ENCODE results near the gene IFNA14.
"Not testable (repeated sequence)": the region's sequence is repeated elsewhere in the genome, so short reads cannot be mapped to it uniquely, and the experiment has no call there.

IFNA14 gene

DNA sequence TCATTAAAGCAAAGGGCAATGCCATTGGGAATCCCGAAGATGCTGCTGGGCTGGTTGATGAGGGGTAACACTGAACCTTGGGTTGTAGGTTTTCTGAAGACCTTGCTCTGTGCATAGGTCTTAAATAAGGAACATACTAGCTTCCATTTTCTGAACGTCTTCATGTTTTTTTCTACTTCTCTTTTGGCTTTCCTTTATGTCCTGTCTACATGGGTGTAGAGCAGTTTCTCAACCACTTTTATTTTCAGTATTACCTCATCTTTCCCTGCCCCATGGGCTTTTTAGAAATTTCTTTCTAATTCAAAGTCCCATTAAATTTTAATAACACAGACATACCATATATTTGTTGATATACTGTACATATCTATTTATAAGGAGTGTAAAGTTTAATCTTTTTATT, at the start of gene IFNA14:
IFNA14 (minus strand) TSS at position 95 of the 400 bp plus-strand sequence; CDS start at position 25, 70 bp downstream.
- no peak for DNase-seq

- no peak for DNase-seq
Observed at GRCh38 chr9:21287280-21287679, 47.5 kb upstream of the IFNA14 start.

DNA sequence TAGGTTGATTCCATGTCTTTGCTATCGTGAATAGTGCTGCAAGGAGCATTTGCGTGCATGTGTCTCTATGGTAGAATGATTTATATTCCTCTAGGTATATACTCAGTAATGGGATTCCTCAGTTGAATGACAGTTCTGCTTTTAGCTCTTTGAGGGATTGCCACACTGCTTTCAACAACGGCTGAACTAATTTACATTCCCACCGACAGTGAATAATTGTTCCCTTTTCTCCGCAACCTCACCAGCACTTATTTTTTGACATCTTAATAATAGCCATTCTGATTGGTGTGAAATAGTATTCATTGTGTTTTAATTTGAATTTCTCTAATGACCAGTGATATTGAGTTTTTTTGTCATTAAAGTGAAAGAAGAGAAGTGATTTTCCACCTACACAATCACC, 46.9 kb upstream of the IFNA14 start:
- DNase-seq = no peak

GRCh38 chr9:21286099-21286498, 46.3 kb upstream of the IFNA14 start:
- no peak for DNase-seq

- no peak for DNase-seq
Observed at GRCh38 chr9:21281275-21281674, 41.5 kb upstream of the IFNA14 start.

- no peak for DNase-seq
Observed at GRCh38 chr9:21268347-21268657, 28.5 kb upstream of the IFNA14 start.

DNA sequence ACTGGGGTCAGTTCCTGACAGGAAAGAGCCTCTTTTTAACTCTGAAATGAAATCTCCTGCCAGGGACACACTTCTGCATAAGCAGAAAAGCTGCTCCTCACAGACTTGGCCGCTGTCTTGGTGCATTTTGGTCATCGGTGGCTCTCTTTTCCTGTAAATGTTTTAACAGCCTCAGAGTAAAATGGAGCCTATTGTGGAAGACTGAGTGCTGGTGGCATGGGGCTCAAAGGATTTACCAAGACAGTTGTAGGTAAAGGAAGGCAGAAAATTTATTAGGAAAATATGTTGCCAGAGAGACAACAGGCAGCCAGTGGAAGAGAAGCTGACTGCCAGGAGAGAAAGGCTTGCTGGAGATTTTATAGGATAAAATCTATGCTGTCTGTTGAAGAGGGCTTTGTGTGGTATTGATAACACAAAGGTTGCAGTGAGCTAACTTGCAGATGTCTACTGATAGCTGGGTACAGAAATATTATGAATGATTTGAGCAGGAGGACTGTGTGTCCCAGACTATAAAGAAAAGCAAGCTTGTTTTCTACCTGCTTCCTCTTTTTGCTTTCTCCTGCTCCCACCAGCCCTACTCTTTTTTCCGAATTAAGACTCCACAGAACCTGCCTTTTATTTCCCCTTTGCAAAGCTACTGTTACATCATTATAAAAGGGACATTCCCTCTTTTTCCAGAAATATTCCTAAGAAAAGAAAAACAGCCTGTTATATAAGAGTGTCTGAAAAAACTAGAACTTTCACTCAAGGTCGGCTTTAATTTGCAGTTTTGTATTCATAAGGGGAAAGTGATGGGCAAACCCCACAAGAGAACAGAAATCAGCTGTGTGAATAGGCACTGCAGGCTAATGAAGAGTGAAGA, 27.9 kb upstream of the IFNA14 start:
- no peak for DNase-seq

DNA sequence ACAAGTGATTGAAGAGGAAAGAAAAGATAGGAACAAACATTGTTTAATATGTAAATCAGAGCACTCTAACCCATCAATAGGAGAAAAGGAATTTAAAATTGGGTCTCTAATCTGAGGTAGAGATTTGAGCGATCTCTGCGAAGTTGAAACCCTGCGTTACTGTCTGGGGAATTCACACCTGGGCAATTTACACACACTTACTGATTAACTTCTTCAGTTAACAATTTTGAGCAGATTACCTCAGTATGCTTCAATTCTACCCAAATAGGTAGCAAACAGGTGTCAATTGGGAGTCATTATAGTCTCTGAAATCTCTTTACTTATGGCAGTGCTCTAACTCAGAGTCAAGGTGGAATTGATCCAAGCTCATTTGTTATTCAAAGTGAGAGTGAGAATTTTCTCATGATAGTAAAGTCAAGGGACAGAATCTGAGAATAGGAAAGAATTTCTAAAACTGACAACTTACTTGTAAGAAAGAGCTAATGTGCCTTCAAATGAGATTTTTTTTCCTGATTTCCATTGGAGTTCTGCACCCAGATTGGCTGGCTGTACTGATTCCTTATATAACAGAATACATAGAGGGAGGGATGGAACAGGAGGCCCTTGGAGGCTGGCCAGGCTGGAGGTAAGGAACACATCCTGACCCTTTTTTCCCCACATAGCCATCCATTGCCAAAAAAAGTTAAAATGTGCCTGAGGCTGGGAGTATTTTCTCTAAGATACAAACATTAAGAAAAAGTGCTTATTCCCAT, 27.1 kb upstream of the IFNA14 start:
- no peak for DNase-seq

DNA sequence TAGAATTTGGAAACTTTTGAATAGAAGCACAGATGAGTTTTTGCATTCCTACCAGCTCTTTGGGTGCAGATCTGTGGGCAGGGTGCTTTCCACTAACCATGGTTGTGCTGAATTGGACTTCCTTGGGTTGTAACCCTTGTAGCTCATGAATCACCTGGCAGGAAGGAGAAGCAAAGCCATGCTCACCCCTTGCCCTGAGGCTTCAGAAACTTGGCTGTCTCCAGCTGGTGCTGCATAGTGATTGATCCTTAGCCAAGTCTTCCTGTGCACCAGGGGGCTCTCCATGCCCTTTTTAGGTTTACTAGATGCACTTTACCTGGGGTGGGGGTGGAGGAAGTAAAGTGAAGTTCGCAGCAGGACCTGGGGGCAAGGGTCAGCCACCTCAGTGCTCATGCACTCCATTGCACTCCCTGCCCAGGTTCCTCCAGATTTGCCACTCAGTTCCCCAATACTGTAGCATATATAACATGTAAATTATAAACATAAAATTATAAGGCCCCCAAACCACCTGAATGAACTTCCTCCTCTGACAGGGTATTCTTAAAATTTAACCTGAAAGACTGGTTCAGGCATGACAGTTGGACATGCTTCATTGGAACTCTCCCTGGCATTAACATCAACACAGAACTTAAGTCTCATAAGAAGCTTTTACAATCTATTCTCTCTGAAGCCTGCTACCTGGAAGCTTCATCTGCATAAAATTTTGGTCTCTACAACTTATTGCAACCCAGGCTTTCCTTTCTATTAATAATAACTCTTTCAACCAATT, 25.8 kb upstream of the IFNA14 start:
- no peak for DNase-seq

GRCh38 chr9:21255538-21256212, 15.9 kb upstream of the IFNA14 start:
- peak in 1 of 2 donors; percentile 36 for DNase-seq

DNA sequence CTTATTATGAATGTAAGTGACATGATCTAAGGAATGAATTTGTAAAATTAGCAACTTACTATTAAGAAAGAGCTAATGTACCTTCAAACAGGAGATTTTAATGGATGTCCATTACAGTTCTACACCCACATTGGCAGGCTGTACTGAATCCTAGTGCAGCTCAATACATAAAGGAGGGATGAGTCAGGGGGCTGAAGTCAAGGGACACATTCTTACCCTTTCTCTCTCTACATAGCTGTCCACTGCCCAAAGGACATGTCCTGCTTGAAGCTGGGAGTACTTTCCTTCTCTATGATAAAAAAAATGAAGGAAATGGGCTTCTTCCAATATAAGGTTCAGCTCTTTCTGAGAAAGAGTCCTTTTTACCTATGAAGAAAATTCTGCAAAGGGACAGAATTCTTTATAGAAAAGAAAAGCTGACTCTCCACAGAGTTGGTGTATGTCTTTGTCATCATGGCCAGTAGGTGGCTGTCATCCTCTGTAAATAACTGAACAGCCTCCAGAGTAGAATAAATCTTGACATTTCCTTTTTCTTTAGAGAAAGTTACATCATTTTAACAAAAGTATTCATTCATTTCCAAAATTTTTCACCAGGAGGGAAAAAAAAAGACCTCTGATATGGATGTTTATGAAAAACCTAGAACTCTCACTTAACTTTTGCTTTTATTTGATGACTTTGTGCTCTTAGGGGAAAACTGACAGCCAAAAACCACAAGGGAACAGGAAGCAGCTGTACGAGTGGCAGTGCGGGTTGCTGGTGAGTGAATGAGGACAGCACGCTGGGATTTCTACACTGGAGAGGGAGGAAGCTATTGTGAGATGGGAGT, 13.1 kb upstream of the IFNA14 start:
- DNase-seq = peak in 1 of 2 donors; percentile 82

DNA sequence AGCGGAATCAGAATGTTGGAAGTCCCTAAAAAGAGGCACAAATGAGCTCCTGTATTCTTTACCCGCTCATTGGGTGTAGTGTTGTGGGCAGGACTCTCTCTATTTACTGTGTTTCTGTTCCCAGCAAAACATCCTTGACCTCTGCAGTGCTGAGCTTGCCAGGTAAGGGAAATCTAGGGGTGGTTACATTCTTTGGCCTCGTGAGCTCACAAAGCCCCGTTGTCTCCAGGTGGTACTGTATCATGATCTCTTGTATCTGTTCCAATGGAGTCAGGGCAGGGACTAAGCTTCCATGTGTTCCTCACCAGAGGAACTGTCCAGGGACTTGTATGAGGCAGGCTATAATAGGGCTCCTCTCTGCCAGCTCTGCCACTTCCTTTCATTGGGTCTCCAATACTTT, 11.8 kb upstream of the IFNA14 start:
- DNase-seq = no peak

GRCh38 chr9:21251190-21251589, 11.4 kb upstream of the IFNA14 start:
- no peak for DNase-seq

DNA sequence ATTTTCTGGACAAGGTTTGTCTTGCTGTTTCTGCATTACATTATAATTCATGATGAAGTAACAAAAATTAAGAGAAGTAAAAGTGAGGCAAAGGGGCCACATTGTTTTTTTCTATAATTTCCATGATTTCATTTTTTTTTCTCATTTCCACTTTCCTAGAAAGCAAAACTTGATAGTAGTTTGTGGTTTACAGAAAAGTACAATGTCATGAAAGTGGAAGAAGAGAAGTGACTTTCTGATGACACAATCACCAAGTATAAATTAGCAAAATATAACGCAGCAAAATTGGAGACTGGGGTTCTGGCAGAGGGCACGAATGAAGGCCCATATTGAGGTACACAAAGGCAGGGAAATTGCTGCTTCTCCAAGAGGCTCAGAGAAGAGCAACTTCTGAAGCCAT, 5.0 kb upstream of the IFNA14 start:
- DNase-seq = no peak

DNA sequence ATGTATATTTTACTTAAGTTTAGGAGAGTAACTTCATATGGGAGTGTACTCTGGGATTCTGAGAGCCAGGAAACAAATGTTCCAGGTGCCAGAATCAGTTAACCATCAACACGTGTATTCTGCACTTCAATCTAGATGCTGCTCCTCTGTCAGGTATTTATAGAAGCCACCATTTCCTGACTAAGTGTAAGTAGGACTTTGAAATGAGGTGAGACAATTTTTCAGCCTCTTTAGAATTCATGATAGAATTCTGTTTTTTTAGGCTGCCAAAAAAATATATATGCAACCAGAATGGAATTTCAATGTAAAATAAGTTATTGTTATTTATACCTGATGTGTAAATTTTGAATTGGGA, 3.5 kb downstream of the IFNA14 start:
- DNase-seq = not testable (repeated sequence)

- peak in 1 of 2 donors; percentile 70 for DNase-seq
Observed at GRCh38 chr9:21235468-21236359, 4.1 kb downstream of the IFNA14 start.

- no peak for DNase-seq
Observed at GRCh38 chr9:21234153-21234687, 5.6 kb downstream of the IFNA14 start.

DNA sequence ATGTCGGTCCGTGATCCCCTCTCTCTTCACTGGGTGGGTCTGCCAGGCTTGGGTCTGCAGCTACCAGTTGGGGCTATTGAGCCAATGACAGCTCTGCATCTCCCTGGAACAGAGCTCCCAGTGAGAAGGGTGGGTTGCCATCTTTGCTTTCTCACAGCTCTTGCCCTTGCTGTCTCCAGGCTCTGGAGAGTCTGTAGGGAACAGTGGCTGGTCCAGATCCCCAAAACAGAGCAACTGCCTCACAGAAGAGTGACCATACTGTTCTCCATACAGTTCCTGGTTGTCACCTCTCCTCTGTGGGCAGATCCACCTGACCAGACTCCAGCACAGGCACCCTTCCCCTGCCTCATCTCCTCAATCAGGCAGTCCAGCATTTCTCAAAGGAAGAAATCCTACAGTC, 6.5 kb downstream of the IFNA14 start:
- no peak for DNase-seq

- no peak for DNase-seq
Observed at GRCh38 chr9:21228122-21228521, 11.7 kb downstream of the IFNA14 start, which contains the start of gene IFNA17. TSS of gene IFNA17 (minus strand) at chr9:21228222. CDS start at chr9:21228173, 49 bp downstream.

DNA sequence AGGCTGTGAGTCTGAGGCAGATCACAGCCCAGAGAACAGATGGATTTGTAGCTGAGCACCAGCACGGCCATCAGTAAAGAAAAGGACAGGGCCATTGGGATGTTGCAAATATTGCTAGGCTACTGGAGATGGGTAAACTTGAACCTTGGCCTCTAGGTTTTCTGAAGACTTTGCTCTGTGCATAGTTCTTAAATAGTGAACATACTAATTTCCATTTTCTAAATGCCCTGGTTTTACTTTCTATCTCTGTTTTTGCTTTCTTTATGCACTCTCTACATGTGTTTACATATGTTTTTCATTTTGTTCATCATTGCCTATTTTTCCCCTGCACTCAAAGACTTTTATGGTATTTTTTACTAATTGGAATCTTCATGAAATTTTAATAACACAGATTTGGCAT, 22.6 kb downstream of the IFNA14 start, which contains the start of gene IFNA16:
IFNA16 (minus strand) TSS at position 101 of the 400 bp plus-strand sequence; CDS start at position 95, 6 bp downstream.
- not testable (repeated sequence) for DNase-seq

All from bone marrow (tissue), 2 donors.